HG03354 (cell line): Measurements from ENCODE around the gene UBE2QL1.
"Not testable (repeated sequence)": the region's sequence is repeated elsewhere in the genome, so short reads cannot be mapped to it uniquely, and the experiment has no call there.

Source experiments
- ATAC-seq: cut with Tn5 transposase; IDR thresholded peaks from one replicate; pipeline ENCODE4 v1.9.1; 2021; ENCODE audit warnings: mild to moderate bottlenecking; ENCODE audit not compliant: unreplicated experiment, poor library complexity, severe bottlenecking

The UBE2QL1 gene

DNA sequence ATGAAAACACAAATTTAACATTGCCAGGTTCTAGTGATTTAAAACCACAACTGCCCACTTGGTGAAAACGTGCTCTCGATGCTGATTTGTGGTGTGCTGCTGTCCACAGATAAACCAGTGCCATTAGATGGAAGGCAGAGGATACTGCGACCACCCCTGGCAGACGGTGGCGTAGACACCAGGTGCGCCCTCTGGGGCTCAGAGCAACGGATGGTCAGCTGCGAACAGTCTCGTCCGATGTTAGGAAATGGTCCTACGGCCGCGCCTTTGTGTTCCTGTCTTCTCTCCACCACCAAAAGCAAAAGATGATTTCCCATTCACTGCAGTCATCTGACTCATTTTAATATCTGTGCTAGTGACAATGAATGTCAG, 43.2 kb downstream of the UBE2QL1 start:
- ATAC-seq = no peak

DNA sequence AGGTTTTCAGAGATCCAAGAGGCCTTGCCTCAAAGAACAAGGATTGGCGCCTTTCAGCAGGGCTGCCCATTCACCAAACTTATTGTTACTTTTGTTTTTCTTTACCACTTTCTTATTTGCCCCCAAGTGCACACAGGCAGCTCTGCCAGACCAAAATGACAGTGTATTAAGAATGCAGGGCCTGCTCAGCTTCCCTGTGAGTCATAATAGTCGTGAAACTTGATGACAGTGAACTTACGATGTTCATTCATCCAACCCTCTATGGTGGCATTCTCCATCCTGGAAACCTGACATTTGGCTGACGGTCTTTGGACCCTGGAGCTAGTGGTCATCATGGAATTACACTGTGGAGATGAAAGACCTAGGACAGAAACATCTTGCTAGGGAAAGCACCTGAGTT, 44.3 kb downstream of the UBE2QL1 start:
- ATAC-seq = peak; percentile 29

DNA sequence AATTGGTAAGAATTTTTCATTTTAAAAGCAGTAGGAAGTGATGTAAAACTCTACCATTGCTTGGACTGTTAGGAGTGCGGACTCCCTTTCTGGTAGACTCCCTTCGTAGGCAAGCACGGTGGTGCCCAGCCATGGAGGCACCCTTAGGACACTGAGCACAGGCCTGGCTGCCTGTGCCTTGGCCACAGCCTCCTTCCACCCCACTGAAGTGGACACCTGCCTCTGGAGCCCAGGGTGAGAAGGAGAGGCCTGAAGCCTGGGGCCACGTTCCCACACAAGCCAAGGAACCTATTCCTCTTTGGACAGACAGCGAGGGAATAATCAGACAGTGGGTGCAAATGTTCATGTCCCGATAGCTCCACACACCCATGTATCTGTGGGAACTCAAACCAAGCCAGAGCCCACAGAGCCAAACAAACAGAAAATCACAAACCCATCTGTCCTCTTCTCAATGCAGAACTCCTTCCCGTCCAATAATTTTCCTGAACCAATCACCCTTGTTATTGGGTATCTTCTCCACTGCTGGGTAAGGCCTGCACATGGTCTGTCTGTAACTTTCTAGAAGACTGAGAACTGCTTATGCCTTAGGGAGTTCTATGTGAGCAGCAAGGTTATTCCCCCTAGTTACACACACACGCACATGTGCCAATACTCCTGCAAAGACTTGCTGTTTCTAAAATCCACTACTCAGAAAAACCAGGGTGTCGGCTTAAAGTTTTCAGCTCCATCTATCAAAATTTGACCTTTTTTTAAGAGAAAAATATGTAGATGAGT, 45.2 kb downstream of the UBE2QL1 start:
- peak; percentile 32 for ATAC-seq

DNA sequence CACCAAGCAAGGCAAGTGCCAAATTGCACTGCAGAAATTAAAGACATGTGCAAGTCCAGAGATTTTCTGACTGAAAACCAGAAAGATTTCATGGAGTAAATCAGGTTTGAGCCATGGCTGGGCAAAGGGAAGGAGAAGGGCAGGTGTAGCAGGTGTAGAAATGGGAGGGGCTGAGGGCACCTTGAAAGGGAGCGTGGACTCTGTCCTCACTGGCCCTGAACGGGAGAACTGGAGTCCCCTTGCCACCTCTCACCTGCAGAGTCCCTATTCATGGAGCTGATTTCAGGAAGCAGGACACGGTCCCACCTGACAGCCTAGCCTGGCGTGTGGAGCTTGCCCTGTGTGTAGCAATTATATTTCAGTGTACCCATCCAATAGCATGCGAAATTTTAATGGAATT, 46.3 kb downstream of the UBE2QL1 start:
- no peak for ATAC-seq

DNA sequence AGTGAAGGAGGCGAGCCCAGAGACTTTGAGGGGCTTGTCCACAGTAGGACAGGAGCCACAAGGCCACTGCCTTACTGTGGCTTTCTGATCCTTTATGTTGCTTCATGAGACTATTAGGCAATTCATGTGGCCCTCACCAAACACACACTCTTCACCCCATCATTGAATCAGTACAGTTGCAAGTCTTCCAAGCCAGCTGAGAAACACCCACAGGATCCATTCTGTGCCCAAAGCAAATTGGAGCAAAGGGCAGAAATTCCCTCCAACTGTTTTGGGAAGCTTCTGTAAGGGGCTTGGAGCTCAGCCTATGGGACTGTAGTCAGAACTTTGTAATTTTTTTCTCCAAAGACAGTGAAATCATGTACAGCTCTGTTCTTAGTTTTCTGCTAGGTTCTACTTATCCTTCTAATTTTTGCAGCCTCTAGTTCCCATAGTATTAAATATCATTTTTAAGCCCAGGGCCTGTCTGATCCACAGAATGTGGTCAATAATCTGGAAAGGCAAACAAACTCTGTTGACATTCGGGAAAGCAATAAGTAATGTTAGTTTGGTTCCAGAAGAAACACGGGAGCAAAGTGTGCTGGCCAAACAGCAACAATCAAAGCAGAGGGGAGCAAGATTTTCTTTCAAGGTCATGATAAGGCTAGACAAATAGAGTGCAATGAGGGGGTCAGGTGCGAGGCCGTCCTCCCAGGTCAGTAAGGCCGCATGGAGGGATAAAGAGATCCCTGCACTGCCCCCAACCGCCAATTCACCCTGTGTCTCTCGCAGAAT, 47.0 kb downstream of the UBE2QL1 start:
- ATAC-seq = no peak

DNA sequence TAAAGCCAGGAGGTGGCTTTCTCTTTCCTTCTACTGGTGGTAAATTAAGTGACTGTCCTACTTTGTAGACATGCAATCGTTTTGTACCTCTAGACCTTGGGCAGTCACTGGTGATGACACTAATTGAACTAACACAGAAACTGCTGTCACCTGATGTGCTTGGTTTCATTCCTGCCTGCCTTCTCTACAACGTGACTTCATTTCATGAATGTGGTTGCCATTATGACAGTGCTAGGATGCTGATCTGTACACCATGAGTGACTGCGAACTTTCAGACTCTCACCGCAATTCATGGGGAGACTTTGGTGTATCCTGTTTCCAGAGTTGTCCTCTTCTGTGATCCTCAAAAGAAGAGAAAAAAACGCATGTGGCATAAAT, 47.5 kb downstream of the UBE2QL1 start:
- peak; percentile 95 for ATAC-seq

GRCh38 chr5:6496636-6497035, 48.0 kb downstream of the UBE2QL1 start:
- peak; percentile 3 for ATAC-seq

DNA sequence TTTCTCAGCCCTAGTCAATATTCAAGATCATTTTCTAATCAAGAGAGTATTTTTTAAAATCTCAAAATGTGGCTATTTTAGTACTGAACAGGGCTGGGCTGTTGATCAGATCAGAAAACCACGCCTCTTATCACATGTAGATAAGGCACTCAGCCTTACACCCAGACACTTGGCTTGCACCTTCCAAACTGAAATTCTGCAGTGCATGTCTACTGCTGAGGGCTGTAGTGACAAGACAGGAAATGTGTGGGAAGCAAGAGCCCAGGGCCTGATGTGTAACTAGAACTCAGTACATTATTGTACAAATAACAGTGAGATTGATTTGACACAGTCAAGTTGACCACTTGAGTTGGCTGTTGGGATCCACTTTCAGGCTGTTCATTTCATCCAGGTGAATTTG, 48.6 kb downstream of the UBE2QL1 start:
- ATAC-seq = no peak

- ATAC-seq = no peak
Measured at GRCh38 chr5:6498968-6499367, 50.3 kb downstream of the UBE2QL1 start.

GRCh38 chr5:6501701-6502100, 53.0 kb downstream of the UBE2QL1 start:
- ATAC-seq = no peak

- no peak for ATAC-seq
Measured at GRCh38 chr5:6502421-6502820, 53.8 kb downstream of the UBE2QL1 start.

DNA sequence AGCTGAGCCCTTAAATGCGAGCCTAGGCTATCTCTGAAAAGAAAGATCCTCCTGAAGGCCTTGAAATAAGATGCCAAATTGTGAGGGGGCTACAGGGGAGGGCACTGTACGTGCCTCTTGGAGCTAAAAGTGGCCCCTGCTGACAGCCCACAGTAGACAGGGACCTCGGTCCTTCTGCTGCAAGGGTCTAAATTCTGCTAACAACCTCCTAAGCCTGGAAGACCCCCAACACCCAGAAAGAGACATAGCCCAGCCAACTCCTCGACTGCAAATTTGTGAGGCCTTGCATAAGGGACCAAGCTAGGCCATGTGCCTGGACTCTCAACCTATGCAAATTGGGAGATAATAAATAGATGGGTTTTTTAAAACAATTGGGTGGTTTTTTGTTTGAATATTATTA, 54.7 kb downstream of the UBE2QL1 start:
- no peak for ATAC-seq

GRCh38 chr5:6504677-6505415, 56.2 kb downstream of the UBE2QL1 start:
- no peak for ATAC-seq

DNA sequence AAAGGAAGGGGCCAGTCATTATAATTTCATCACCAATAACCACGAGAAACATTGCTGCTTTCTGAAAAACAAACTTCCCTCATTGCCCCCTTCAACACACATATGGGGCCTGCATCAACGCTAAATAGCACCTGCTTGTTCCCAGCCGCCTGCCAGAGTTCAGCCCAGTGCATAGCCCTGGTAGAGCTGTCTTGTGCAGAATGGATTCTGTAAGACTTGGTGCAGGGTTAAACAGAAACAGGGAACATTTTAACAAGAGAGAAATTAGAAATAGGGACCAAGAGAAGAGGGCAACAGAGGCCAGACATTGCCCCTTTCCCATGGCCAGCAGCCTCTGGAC, 56.7 kb downstream of the UBE2QL1 start:
- ATAC-seq = no peak

DNA sequence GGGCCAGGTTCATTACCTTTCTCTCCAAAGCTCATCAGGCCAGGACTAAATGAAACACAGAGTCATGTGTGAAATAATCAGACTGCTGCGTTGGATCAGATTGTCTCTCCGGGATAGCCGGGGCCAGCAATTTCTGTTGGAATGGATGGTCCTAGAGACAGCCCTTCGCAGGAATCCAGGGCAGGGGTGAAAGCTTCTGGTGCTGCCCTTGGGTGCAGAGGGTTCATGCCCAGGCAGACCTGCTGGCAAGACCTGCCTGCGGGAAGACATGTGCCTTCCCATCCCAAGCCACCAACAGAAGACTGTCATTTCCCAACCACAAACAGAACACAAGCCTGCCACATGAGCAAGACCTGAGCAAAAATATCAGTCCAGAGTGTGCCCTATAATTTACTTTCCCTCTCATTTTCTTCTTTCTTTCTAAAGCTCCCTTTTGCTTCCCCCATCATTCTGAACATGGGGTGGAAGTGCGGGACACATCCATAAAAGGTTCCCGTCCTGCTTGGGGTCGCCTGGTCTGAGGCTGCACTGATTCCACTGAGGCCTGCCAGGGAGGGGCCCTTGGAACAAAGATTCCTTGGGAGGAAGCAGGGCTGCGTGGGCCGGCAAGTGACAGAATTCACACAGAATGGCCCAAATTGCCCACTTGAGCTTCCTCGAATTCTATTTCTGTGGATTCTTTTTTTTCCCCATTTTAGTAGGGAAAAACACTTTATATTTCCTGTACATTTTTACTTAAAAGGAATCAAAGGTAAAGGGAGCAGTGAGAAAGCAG, 57.3 kb downstream of the UBE2QL1 start:
- no peak for ATAC-seq

- no peak for ATAC-seq
Measured at GRCh38 chr5:6506611-6507010, 58.0 kb downstream of the UBE2QL1 start.

DNA sequence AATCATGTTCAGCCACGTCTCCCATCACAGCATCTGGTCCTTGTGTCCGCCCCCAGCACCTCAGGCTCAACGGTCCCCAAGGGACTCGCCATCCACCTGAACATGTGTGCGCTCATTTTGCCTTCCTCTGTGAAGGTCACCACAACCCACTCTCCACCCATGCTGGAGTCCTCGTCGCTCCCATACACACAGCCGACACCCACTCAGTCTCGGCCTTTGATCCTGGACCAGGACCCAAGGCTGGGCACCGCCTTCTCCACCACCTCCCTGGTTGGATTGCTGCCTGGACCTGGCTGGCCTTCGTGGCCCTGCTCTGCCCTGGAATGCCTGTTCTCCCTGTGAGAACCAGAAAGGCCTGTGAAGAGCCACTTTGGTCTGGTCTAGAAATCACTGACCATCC, 60.3 kb downstream of the UBE2QL1 start:
- no peak for ATAC-seq

GRCh38 chr5:6510132-6510531, 61.5 kb downstream of the UBE2QL1 start:
- ATAC-seq = no peak

- ATAC-seq = no peak
Measured at GRCh38 chr5:6510973-6511372, 62.3 kb downstream of the UBE2QL1 start.

DNA sequence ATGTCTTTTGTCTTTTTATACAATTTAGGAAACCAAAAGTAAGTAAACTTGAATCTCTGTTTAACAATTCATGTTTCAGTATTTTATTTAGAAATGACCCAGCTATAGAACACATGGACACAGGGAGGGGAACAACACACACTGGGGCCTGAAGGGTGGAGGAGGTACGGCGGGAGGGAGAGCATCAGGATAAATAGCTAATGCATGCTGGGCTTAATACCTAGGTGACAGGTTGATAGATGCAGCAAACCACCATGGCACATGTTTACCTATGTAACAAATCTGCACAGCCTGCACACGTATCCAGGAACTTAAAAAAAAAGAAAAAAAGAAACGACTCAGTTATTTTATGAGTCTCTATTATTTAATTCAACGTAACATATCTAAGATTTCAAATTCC, 67.2 kb downstream of the UBE2QL1 start:
- ATAC-seq = not testable (repeated sequence)
